Measurements from ENCODE around the gene STRAP. TPM values are rescaled to one million over a fixed set of nuclear protein-coding genes. Genes with fewer than 3 reads are reported as not detected.

The STRAP gene
- total and polyA plus RNA-seq, 2 donors (not counting 3 experiments of a cell fraction or from before 2014, with no cell fraction given): 76.9 to 138 TPM

DNA sequence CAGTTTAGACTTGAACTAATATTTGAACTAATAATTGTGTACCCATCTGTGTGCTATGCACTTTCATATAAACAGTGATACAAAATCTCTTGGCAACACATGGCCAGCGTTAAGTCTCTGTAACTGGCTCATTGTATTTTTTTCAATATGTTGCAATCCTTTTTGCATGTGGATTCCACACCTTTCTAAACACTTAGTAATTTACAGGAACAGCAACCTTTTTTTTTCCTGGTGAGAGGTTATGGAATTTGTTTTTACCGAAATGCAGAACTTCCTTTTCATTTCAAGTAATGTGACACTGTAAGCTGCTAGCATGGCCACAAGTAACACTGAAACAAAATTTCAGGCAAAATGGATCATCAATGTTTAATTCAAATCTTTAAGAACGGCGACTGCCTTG, 47.6 kb upstream of the STRAP start:
- POLR2A ChIA-PET: no interaction called here
- no peak for FAIRE-seq
- H3K9me3 ChIP-seq (replicated peaks; ENCODE audit: control insufficient read depth, insufficient read depth, low read length): no peaks in the 10 kb centered on the region
- no peaks in the 10 kb centered on the region for H3K79me2 ChIP-seq (ENCODE audit: control insufficient read depth, insufficient read depth, low read length)
- H4K20me1 ChIP-seq (replicated peaks; ENCODE audit: control insufficient read depth, extremely low read depth, insufficient read depth, low read length): no peaks in the 10 kb centered on the region
- no peaks in the 10 kb centered on the region for H3K27me3 ChIP-seq (ENCODE audit: control insufficient read depth in 2 of 2, insufficient read depth in 2 of 2, low read length in 2 of 2)
- H3K9ac ChIP-seq (replicated peaks; ENCODE audit: extremely low read depth, insufficient read depth, low read length): no peak overlapping the region
- H3K27ac ChIP-seq (ENCODE audit: insufficient read depth, low read depth, low read length): no peak overlapping the region
- dilution Hi-C loops (cut with MboI; ENCODE audit: extremely low pct_ligation_motif_present, low sequenced_read_pairs): no loop called here
- DNase-seq (ENCODE audit: low read depth, low spot score): no peak
- CTCF ChIA-PET: interaction anchor here (1.0 kb wide), 1 partner anchor 13 kb away, joined by 3 read pairs; no protein-coding TSS in a partner anchor
- no peak overlapping the region for H3K4me3 ChIP-seq (replicated peaks in 1 of 3; ENCODE audit: insufficient read depth in 1 of 3, low read depth in 1 of 3, low read length in 3 of 3)
- H3K4me2 ChIP-seq (ENCODE audit: insufficient read depth, low read length): no peak overlapping the region
- no peak overlapping the region for H2AFZ ChIP-seq (ENCODE audit: low read depth, low read length)
- TF ChIP-seq GATA2 (IDR thresholded peaks at IDR 0.05; ENCODE audit: insufficient read depth, insufficient read length, low read depth, low read length) (no peak), JUN (IDR thresholded peaks at IDR 0.05; ENCODE audit: borderline replicate concordance, insufficient read depth, insufficient read length, low read depth) (no peak), EZH2 (IDR thresholded peaks at IDR 0.05; ENCODE audit: borderline replicate concordance, low read depth, low read length, severe bottlenecking) (no peak), POLR2AphosphoS5 (IDR thresholded peaks at IDR 0.05; ENCODE audit: insufficient read depth, low read depth, low read length) (no peak), FOS (IDR thresholded peaks at IDR 0.05; ENCODE audit: borderline replicate concordance, insufficient read depth, low read length) (no peak), MYC (IDR thresholded peaks at IDR 0.05; ENCODE audit: low read depth, low read length) (no peak), POLR2A (IDR thresholded peaks at IDR 0.05; ENCODE audit: low read depth, low read length) (no peak)
- TF ChIP-seq, protein P1, sequence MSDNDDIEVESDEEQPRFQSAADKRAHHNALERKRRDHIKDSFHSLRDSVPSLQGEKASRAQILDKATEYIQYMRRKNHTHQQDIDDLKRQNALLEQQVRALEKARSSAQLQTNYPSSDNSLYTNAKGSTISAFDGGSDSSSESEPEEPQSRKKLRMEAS (IDR thresholded peaks at IDR 0.05; ENCODE audit: insufficient read depth, insufficient read length): no peak
- TF ChIP-seq, protein P2, sequence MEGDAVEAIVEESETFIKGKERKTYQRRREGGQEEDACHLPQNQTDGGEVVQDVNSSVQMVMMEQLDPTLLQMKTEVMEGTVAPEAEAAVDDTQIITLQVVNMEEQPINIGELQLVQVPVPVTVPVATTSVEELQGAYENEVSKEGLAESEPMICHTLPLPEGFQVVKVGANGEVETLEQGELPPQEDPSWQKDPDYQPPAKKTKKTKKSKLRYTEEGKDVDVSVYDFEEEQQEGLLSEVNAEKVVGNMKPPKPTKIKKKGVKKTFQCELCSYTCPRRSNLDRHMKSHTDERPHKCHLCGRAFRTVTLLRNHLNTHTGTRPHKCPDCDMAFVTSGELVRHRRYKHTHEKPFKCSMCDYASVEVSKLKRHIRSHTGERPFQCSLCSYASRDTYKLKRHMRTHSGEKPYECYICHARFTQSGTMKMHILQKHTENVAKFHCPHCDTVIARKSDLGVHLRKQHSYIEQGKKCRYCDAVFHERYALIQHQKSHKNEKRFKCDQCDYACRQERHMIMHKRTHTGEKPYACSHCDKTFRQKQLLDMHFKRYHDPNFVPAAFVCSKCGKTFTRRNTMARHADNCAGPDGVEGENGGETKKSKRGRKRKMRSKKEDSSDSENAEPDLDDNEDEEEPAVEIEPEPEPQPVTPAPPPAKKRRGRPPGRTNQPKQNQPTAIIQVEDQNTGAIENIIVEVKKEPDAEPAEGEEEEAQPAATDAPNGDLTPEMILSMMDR (IDR thresholded peaks at IDR 0.05; ENCODE audit: extremely low read depth in 1 of 2, insufficient read depth in 1 of 2, low read depth in 1 of 2, low read length in 2 of 2): no peak
- H3K36me3 ChIP-seq (ENCODE audit: control insufficient read depth in 2 of 2, extremely low read depth in 1 of 2, insufficient read depth in 2 of 2, low read length in 2 of 2): no peaks in the 10 kb centered on the region
- no peaks in the 10 kb centered on the region for H3K9me1 ChIP-seq (replicated peaks; ENCODE audit: control insufficient read depth, extremely low read depth, insufficient read depth, low read length)
- intact Hi-C loops (cut with micrococcal nuclease): no loop called here
- no TSS peak for BruUV-seq (replicated peaks)
- no peaks in the 10 kb centered on the region for H3K4me1 ChIP-seq (ENCODE audit: control insufficient read depth, extremely low read depth, insufficient read depth, low read length)

Data from endothelial cell of umbilical vein (primary cell).